ENCODE data around the gene LZTR1.

DNA sequence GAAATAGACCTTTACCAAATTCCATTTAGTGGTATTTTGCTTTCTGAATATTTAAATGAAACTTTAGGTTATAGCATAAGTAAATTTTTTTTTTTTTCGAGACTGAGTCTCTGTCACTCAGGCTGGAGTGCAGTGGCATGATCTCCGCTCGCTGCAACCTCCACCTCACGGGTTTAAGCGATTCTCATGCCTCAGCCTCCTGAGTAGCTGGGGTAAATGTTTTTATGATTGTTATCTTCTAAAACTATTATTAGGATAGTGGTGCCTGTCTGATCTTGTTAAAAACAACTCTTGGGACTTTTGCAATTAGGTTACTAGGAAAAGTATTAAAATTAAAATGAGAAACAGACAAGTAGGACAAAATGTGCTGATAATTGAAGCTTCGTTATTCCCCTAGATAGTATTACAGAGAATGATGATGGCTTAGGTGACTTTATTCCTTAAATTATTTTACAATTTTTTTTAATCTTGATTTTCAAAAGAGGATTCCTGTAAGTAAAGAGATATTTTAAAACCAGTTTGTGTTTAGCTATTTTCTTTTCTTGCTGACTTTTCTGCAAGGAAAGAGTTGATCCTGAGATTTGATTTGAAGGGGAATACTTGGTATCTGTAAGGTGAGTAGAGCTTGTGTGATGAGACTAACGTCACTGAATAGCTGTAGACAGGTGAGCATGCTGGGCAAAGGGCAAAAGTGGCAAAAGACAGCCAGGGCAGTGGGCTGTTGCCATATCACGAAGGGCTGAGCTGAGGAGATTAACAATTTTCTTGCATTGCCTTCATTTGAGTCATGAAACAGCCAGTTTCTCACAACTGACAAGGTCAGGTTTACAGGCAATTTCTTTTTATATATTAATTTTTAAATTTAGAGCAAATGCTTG, 44.1 kb upstream of the LZTR1 start:
- TF ChIP-seq, protein P1, sequence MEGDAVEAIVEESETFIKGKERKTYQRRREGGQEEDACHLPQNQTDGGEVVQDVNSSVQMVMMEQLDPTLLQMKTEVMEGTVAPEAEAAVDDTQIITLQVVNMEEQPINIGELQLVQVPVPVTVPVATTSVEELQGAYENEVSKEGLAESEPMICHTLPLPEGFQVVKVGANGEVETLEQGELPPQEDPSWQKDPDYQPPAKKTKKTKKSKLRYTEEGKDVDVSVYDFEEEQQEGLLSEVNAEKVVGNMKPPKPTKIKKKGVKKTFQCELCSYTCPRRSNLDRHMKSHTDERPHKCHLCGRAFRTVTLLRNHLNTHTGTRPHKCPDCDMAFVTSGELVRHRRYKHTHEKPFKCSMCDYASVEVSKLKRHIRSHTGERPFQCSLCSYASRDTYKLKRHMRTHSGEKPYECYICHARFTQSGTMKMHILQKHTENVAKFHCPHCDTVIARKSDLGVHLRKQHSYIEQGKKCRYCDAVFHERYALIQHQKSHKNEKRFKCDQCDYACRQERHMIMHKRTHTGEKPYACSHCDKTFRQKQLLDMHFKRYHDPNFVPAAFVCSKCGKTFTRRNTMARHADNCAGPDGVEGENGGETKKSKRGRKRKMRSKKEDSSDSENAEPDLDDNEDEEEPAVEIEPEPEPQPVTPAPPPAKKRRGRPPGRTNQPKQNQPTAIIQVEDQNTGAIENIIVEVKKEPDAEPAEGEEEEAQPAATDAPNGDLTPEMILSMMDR (IDR thresholded peaks at IDR 0.05): no peak
- no peak for TF ChIP-seq POLR2A (IDR thresholded peaks at IDR 0.05)

Measured in uterus (tissue), 2 donors.